Cardiac muscle cell (in vitro differentiated cells and primary cell): Measurements from ENCODE around the gene KRT34. TPM values are rescaled to one million over a fixed set of nuclear protein-coding genes. Genes with fewer than 3 reads are reported as not detected.

Experiments used
- DNase-seq, 2 donors: peaks; one replicate each; pipeline versions ENCODE4 v3.0.0 to v3.0.0-alpha.2; 2010 to 2017; ENCODE audit warnings: low read depth in 1 of 2, low spot score in 1 of 2
- H3K27ac ChIP-seq: fragments of 200-600 bp; sonication (generic); 2 replicates; pipeline ENCODE4 v1.5.1; 2016
- H3K27me3 ChIP-seq: fragments of 200-600 bp; sonication (generic); 2 replicates; pipeline ENCODE4 v1.6.0; 2016; ENCODE audit warnings: control low read depth
- H3K36me3 ChIP-seq: fragments of 200-600 bp; sonication (generic); 2 replicates; pipeline ENCODE4 v1.5.1; 2016; ENCODE audit warnings: control low read depth
- H3K4me1 ChIP-seq: fragments of 200-600 bp; sonication (generic); 2 replicates; pipeline ENCODE4 v1.8.1; 2017; ENCODE audit warnings: low read depth, mild to moderate bottlenecking, mixed run types
- H3K4me3 ChIP-seq: fragments of 200-600 bp; sonication (generic); 2 replicates; pipeline ENCODE4 v1.5.1; 2016; ENCODE audit warnings: mild to moderate bottlenecking
- H3K9me3 ChIP-seq: fragments of 200-600 bp; sonication (generic); 2 replicates; pipeline ENCODE4 v1.5.1; 2017; ENCODE audit warnings: low read depth, mild to moderate bottlenecking, control low read depth
- polyA plus RNA-seq: library from polyadenylated mRNA; unstranded; fragments of >200 nt; fragmentation: Nextera tagmentation; extraction: Ambion mirVana; gene quantifications from 2 replicates; pipeline ENCODE4 v1.2.1, GENCODE V29; 2016
- total RNA-seq: library from RNA; depleted of rRNA; stranded (reverse); fragments of >200 nt; gene quantifications from 2 replicates; pipeline ENCODE4 v1.2.3, GENCODE V29; 2016
- TF ChIP-seq, protein P1 (sequence below): IDR thresholded peaks from 2 replicates; pipeline ENCODE4 v1.5.1; 2012; ENCODE audit warnings: low read depth, mild to moderate bottlenecking, low read length

KRT34 gene
- total and polyA plus RNA-seq, 2 experiments from 2014 or later = not detected

DNA sequence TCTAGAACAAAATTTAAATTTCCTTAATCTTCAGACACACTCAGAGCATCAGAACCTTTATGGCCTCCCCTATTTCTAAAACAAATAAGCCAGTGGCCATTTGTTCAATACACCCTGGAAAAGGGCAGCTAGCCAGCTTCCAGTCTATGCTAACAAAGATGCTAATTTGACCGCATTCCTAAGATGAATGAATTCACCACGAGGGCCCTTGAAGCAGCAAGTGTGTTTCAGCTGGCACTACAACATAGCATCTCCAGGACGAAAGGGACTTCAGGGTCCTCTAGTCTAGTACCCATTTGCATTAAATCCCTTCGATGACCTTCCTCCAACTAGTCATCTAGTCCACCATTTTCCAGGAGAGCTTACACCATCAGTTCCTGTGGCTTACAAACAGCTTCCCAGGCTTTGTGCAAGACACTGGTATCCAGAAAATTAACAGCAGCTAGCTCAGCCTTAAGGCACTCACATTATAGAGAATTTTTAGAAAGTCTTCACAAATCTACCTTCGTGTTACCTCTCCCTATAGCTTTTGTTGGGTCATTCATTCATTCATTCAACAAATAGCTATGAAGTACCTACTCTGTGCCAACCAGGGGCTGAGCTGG is 31.3 kb upstream of the KRT34 start:
- Histone ChIP-seq H3K27ac (no peak overlapping the region), H3K36me3 (no peaks in the 10 kb centered on the region), H3K9me3 (no peaks in the 10 kb centered on the region), H3K4me3 (no peak overlapping the region), H3K27me3 (peaks cover 2% of the 10 kb centered on the region), H3K4me1 (no peaks in the 10 kb centered on the region)
- TF ChIP-seq, protein P1, sequence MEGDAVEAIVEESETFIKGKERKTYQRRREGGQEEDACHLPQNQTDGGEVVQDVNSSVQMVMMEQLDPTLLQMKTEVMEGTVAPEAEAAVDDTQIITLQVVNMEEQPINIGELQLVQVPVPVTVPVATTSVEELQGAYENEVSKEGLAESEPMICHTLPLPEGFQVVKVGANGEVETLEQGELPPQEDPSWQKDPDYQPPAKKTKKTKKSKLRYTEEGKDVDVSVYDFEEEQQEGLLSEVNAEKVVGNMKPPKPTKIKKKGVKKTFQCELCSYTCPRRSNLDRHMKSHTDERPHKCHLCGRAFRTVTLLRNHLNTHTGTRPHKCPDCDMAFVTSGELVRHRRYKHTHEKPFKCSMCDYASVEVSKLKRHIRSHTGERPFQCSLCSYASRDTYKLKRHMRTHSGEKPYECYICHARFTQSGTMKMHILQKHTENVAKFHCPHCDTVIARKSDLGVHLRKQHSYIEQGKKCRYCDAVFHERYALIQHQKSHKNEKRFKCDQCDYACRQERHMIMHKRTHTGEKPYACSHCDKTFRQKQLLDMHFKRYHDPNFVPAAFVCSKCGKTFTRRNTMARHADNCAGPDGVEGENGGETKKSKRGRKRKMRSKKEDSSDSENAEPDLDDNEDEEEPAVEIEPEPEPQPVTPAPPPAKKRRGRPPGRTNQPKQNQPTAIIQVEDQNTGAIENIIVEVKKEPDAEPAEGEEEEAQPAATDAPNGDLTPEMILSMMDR = no peak
- no peak for DNase-seq

DNA sequence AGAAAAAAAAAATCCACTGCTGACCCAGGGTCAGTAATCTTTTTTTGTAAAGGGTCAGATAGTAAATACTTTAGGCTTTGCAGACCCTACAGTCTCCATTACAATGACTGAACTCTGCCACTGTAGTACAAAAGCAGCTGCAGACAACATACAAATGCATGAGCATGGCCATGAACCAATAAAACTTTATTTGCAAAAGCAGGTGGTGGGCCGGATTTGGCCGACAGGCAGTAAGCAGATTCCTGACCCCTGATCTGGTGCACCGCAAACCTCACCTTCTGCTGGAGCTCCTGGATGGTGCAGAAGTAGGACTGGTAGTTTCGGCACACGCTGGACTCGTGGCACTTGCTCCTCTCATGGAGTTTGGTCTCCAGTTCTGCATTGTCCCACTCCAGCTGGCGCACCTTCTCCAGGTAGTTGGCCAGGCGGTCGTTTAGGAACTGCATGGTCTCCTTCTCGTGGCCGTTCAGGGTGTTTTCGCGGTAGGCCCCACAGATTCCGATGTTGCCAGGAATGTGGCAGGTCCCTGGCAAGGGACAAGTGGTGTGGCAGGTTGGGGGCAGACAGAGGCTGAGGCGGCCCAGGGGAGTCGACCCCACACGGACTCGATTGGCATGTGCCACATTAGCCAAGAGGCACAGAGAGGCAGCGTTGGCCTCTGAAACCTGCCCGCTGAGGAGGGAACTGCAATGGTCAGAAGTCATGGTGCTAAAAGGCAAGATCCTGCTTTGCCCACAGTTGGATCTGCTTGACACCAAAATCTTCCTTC is 29.1 kb upstream of the KRT34 start:
- Histone ChIP-seq H3K27me3 (peaks cover 2% of the 10 kb centered on the region), H3K9me3 (no peaks in the 10 kb centered on the region), H3K36me3 (no peaks in the 10 kb centered on the region), H3K4me3 (no peak overlapping the region), H3K4me1 (no peaks in the 10 kb centered on the region), H3K27ac (no peak overlapping the region)
- TF ChIP-seq, protein P1 = no peak
- no peak for DNase-seq

GRCh38 chr17:41407226-41407625 is 25.1 kb upstream of the KRT34 start:
- H3K4me3 ChIP-seq = no peak overlapping the region
- H3K36me3 ChIP-seq = no peaks in the 10 kb centered on the region
- no peak for DNase-seq
- no peaks in the 10 kb centered on the region for H3K9me3 ChIP-seq
- TF ChIP-seq, protein P1 = no peak
- H3K4me1 ChIP-seq = peaks cover 6% of the 10 kb centered on the region
- H3K27me3 ChIP-seq = peaks cover 5% of the 10 kb centered on the region
- H3K27ac ChIP-seq = no peak overlapping the region

GRCh38 chr17:41406205-41406604 is 24.1 kb upstream of the KRT34 start:
- Histone ChIP-seq H3K27ac (no peak overlapping the region), H3K4me1 (peaks cover 6% of the 10 kb centered on the region), H3K27me3 (peaks cover 5% of the 10 kb centered on the region), H3K4me3 (no peak overlapping the region), H3K9me3 (no peaks in the 10 kb centered on the region), H3K36me3 (no peaks in the 10 kb centered on the region)
- TF ChIP-seq, protein P1 = no peak
- no peak for DNase-seq

GRCh38 chr17:41404024-41404671 is 22.0 kb upstream of the KRT34 start:
- Histone ChIP-seq H3K4me1 (peaks cover 6% of the 10 kb centered on the region), H3K27me3 (peaks cover 5% of the 10 kb centered on the region), H3K4me3 (no peak overlapping the region), H3K27ac (no peak overlapping the region), H3K9me3 (no peaks in the 10 kb centered on the region), H3K36me3 (no peaks in the 10 kb centered on the region)
- DNase-seq = peak in 1 of 2 donors; percentile 78
- TF ChIP-seq, protein P1 = no peak
